H9 (cell line): ENCODE results near the gene KRT74. TPM values are rescaled to one million over a fixed set of nuclear protein-coding genes. Genes with fewer than 3 reads are reported as not detected.

ENCODE experiments used
- DNase-seq: peaks from one replicate; pipeline ENCODE4 v3.0.0-alpha.2; 2017
- H2AFZ ChIP-seq: one replicate; pipeline ENCODE4 v1.6.1; 2013; ENCODE audit warnings: mild to moderate bottlenecking, low read length, control low read depth, moderate library complexity
- H2AK5ac ChIP-seq: 2 replicates; pipeline ENCODE4 v1.6.1; 2013; ENCODE audit warnings: low read length, control low read depth, mixed read lengths; ENCODE audit not compliant: insufficient read length
- H2BK120ac ChIP-seq: one replicate; pipeline ENCODE4 v1.6.1; 2013; ENCODE audit warnings: low read depth, mild to moderate bottlenecking, low read length, control low read depth, inconsistent platforms; ENCODE audit not compliant: poor library complexity, severe bottlenecking
- H2BK12ac ChIP-seq: 2 replicates; pipeline ENCODE4 v1.6.1; 2013; ENCODE audit warnings: low read length, control low read depth, mixed read lengths, low read depth; ENCODE audit not compliant: insufficient read length
- H2BK15ac ChIP-seq: 2 replicates; pipeline ENCODE4 v1.6.1; 2013; ENCODE audit warnings: low read depth, low read length, control low read depth
- H2BK20ac ChIP-seq: one replicate; pipeline ENCODE4 v1.6.1; 2013; ENCODE audit warnings: low read depth, mild to moderate bottlenecking, low read length, control low read depth, inconsistent platforms; ENCODE audit not compliant: poor library complexity, severe bottlenecking
- H2BK5ac ChIP-seq: 2 replicates; pipeline ENCODE4 v1.6.1; 2013; ENCODE audit warnings: low read length, control low read depth, mixed read lengths; ENCODE audit not compliant: insufficient read length
- H3K14ac ChIP-seq: 2 replicates; pipeline ENCODE4 v1.6.1; 2013; ENCODE audit warnings: low read length, control low read depth; ENCODE audit not compliant: insufficient read depth
- H3K18ac ChIP-seq: 2 replicates; pipeline ENCODE4 v1.6.1; 2013; ENCODE audit warnings: low read depth, mild to moderate bottlenecking, mixed read lengths, low read length, control low read depth; ENCODE audit not compliant: insufficient read length
- H3K23ac ChIP-seq: 2 replicates; pipeline ENCODE4 v1.6.1; 2013; ENCODE audit warnings: low read length, control low read depth, mixed read lengths, low read depth; ENCODE audit not compliant: insufficient read length
- H3K23me2 ChIP-seq: 2 replicates; pipeline ENCODE4 v1.6.1; 2013; ENCODE audit warnings: low read depth, mild to moderate bottlenecking, mixed read lengths, low read length, control low read depth; ENCODE audit not compliant: insufficient read length, poor library complexity, severe bottlenecking
- H3K27ac ChIP-seq: 2 replicates; pipeline ENCODE4 v1.5.1; 2013; ENCODE audit warnings: low read length, control low read depth, mixed read lengths, low read depth; ENCODE audit not compliant: insufficient read length
- H3K27me3 ChIP-seq: 2 replicates; pipeline ENCODE4 v1.6.1; 2013; ENCODE audit warnings: low read length, control low read depth, inconsistent platforms; ENCODE audit not compliant: insufficient read depth
- H3K4ac ChIP-seq: 2 replicates; pipeline ENCODE4 v1.6.1; 2013; ENCODE audit warnings: low read depth, mild to moderate bottlenecking, control low read depth, inconsistent platforms, low read length, moderate library complexity
- H3K4me1 ChIP-seq: 2 replicates; pipeline ENCODE4 v1.6.1; 2013; ENCODE audit warnings: low read length, control low read depth, inconsistent platforms; ENCODE audit not compliant: insufficient read depth
- H3K4me2 ChIP-seq: 2 replicates; pipeline ENCODE4 v1.6.1; 2013; ENCODE audit warnings: low read length, control low read depth, mixed read lengths; ENCODE audit not compliant: insufficient read length, insufficient read depth
- H3K56ac ChIP-seq: 2 replicates; pipeline ENCODE4 v1.6.1; 2013; ENCODE audit warnings: low read depth, mild to moderate bottlenecking, mixed read lengths, low read length, control low read depth; ENCODE audit not compliant: insufficient read length
- H3K79me1 ChIP-seq: 2 replicates; pipeline ENCODE4 v1.6.1; 2013; ENCODE audit warnings: low read depth, mild to moderate bottlenecking, moderate library complexity, low read length, control low read depth, inconsistent platforms; ENCODE audit not compliant: insufficient read depth, poor library complexity, severe bottlenecking
- H3K79me2 ChIP-seq: 2 replicates; pipeline ENCODE4 v1.6.1; 2013; ENCODE audit warnings: low read length, control low read depth, inconsistent platforms; ENCODE audit not compliant: insufficient read depth
- H3K9ac ChIP-seq: 2 replicates; pipeline ENCODE4 v1.6.1; 2013; ENCODE audit warnings: low read length, control low read depth, mixed read lengths; ENCODE audit not compliant: insufficient read length; ENCODE audit errors: extremely low read depth
- H3K9me3 ChIP-seq: one replicate; pipeline ENCODE4 v1.6.1; 2013; ENCODE audit warnings: low read depth, low read length, inconsistent platforms; ENCODE audit not compliant: control insufficient read depth
- H3T11ph ChIP-seq: one replicate; pipeline ENCODE4 v1.6.1; 2013; ENCODE audit warnings: mild to moderate bottlenecking, low read length, control low read depth, inconsistent platforms
- H4K20me1 ChIP-seq: one replicate; pipeline ENCODE4 v1.6.1; 2013; ENCODE audit not compliant: control insufficient read depth, insufficient read length, insufficient read depth
- H4K5ac ChIP-seq: 2 replicates; pipeline ENCODE4 v1.6.1; 2013; ENCODE audit warnings: low read depth, mild to moderate bottlenecking, mixed read lengths, low read length, control low read depth; ENCODE audit not compliant: insufficient read length
- H4K8ac ChIP-seq: replicated peaks from 2 replicates; pipeline ENCODE4 v1.6.1; 2013; ENCODE audit warnings: low read length, control low read depth, mixed read lengths, low read depth; ENCODE audit not compliant: insufficient read length
- H4K91ac ChIP-seq: 2 replicates; pipeline ENCODE4 v1.6.1; 2013; ENCODE audit warnings: low read depth, mild to moderate bottlenecking, moderate library complexity, mixed read lengths, low read length, control low read depth; ENCODE audit not compliant: insufficient read length
- H3K27ac Mint-ChIP-seq, 3 experiments: 2 replicates in 2 of 3; 3 replicates in 1 of 3; pipeline ENCODE4 v1.8.0; 2020 to 2021; ENCODE audit warnings: mixed read lengths in 3 of 3, mild to moderate bottlenecking in 1 of 3, moderate library complexity in 1 of 3
- H3K27me3 Mint-ChIP-seq: 2 replicates; pipeline ENCODE4 v1.8.0; 2021; ENCODE audit warnings: low read depth, mild to moderate bottlenecking, moderate library complexity, mixed read lengths
- H3K36me3 Mint-ChIP-seq, 3 experiments: 2 replicates in 2 of 3; 3 replicates in 1 of 3; pipeline ENCODE4 v1.8.0; 2020 to 2021; ENCODE audit warnings: low read depth in 3 of 3, mixed read lengths in 3 of 3; ENCODE audit not compliant: insufficient read depth in 1 of 3
- H3K4me1 Mint-ChIP-seq, 2 experiments: 2 replicates each; pipeline ENCODE4 v1.8.0; 2020; ENCODE audit warnings: mixed read lengths in 2 of 2
- H3K4me3 Mint-ChIP-seq, 2 experiments: 2 replicates in 1 of 2; 3 replicates in 1 of 2; pipeline ENCODE4 v1.8.0; 2020 to 2021; ENCODE audit warnings: mild to moderate bottlenecking in 2 of 2, mixed read lengths in 2 of 2, moderate library complexity in 1 of 2
- H3K9me3 Mint-ChIP-seq, 2 experiments: 2 replicates in 1 of 2; 3 replicates in 1 of 2; pipeline ENCODE4 v1.8.0; 2020; ENCODE audit warnings: mild to moderate bottlenecking in 2 of 2, mixed read lengths in 2 of 2, moderate library complexity in 1 of 2
- WGBS: extraction: QIAGEN DNeasy Blood & Tissue Kit; methylation state at CpG from one replicate; pipeline ENCODE4 v1.1.7; 2013; ENCODE audit warnings: missing lambda C conversion rate, low lambda C conversion rate, mixed read lengths; ENCODE audit not compliant: insufficient read length; ENCODE audit errors: extremely low coverage; 5-methylcytosine and 5-hydroxymethylcytosine counted together
- total RNA-seq: library from RNA; stranded (reverse); gene quantifications from 2 replicates; pipeline ENCODE4 v1.2.1, GENCODE V29; 2021
- TF ChIP-seq, protein P1 (sequence below): fragments of 200-600 bp; sonication (generic); conservative IDR thresholded peaks from 3 replicates; pipeline ENCODE4 v1.8.0; 2021; ENCODE audit warnings: antibody characterized with exemption, mild to moderate bottlenecking

KRT74 gene
- total RNA-seq, 1 experiment from 2014 or later: not detected

- DNase-seq: no peak
- no peak overlapping the region for H2BK12ac ChIP-seq
- H3K27ac ChIP-seq: no peak overlapping the region
- WGBS: no CpG with 5 or more reads among the region's 6 CpGs
- no peaks in the 10 kb centered on the region for H3K23me2 ChIP-seq
- H3K56ac ChIP-seq: no peak overlapping the region
- H3K18ac ChIP-seq: no peak overlapping the region
- H2BK20ac ChIP-seq: no peak overlapping the region
- no peak overlapping the region for H3T11ph ChIP-seq
- H3K9me3 Mint-ChIP-seq: no peaks in the 10 kb centered on the region
- no peak overlapping the region for H3K4me3 Mint-ChIP-seq
- H3K4ac ChIP-seq: no peak overlapping the region
- no peaks in the 10 kb centered on the region for H3K79me1 ChIP-seq
- no peaks in the 10 kb centered on the region for H3K79me2 ChIP-seq
- H2AK5ac ChIP-seq: no peak overlapping the region
- peaks cover 10 to 12% of the 10 kb centered on the region in 2 experiments for H3K4me1 Mint-ChIP-seq
- no peak overlapping the region for H2BK15ac ChIP-seq
- no peak overlapping the region for H3K23ac ChIP-seq
- H3K9me3 ChIP-seq: no peaks in the 10 kb centered on the region
- no peak overlapping the region for H2AFZ ChIP-seq
- no peak overlapping the region for H2BK120ac ChIP-seq
- H3K27ac Mint-ChIP-seq: no peak overlapping the region
- H3K4me2 ChIP-seq: no peak overlapping the region
- no peaks in the 10 kb centered on the region for H3K4me1 ChIP-seq
- no peak overlapping the region for H2BK5ac ChIP-seq
- H4K5ac ChIP-seq: no peak overlapping the region
- H3K14ac ChIP-seq: no peak overlapping the region
- H3K36me3 Mint-ChIP-seq: no peaks in the 10 kb centered on the region; a peak in 1 of 7 replicates
- no peaks in the 10 kb centered on the region for H4K20me1 ChIP-seq
- no peak overlapping the region for H4K91ac ChIP-seq
- TF ChIP-seq, protein P1, sequence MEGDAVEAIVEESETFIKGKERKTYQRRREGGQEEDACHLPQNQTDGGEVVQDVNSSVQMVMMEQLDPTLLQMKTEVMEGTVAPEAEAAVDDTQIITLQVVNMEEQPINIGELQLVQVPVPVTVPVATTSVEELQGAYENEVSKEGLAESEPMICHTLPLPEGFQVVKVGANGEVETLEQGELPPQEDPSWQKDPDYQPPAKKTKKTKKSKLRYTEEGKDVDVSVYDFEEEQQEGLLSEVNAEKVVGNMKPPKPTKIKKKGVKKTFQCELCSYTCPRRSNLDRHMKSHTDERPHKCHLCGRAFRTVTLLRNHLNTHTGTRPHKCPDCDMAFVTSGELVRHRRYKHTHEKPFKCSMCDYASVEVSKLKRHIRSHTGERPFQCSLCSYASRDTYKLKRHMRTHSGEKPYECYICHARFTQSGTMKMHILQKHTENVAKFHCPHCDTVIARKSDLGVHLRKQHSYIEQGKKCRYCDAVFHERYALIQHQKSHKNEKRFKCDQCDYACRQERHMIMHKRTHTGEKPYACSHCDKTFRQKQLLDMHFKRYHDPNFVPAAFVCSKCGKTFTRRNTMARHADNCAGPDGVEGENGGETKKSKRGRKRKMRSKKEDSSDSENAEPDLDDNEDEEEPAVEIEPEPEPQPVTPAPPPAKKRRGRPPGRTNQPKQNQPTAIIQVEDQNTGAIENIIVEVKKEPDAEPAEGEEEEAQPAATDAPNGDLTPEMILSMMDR: no peak
- no peaks in the 10 kb centered on the region for H3K27me3 ChIP-seq
- H4K8ac ChIP-seq: no peak overlapping the region
- no peak overlapping the region for H3K9ac ChIP-seq
- H3K27me3 Mint-ChIP-seq: peaks cover 5% of the 10 kb centered on the region
Observed at GRCh38 chr12:52581481-52581880, 7.8 kb upstream of the KRT74 start.
